B cell (primary cell): ENCODE results near the gene MRPL4. TPM values are rescaled to one million over a fixed set of nuclear protein-coding genes. Genes with fewer than 3 reads are reported as not detected.

Source experiments
- ATAC-seq: fragments of 200-7000 bp; cut with Tn5 transposase; one replicate; pipeline ENCODE4 v1.10.0; 2021; ENCODE audit warnings: low read depth, mild to moderate bottlenecking, moderate number of reproducible peaks, moderate library complexity
- CTCF ChIA-PET: fragments of 350-600 bp; sonication (Branson Sonifier 250); formaldehyde crosslinking; loops from one replicate; lab custom pipeline; 2021; ENCODE audit warnings: antibody characterized with exemption, inconsistent platforms; lab: Charles Lee
- POLR2A ChIA-PET: fragments of 350-600 bp; sonication (Branson Sonifier 250); formaldehyde crosslinking; loops from one replicate; lab custom pipeline; 2021; ENCODE audit warnings: antibody characterized with exemption; lab: Charles Lee
- DNase-seq: peaks from one replicate; pipeline ENCODE4 v3.0.0; 2013
- H2AFZ ChIP-seq: 2 replicates; pipeline ENCODE4 v1.6.1; 2012; ENCODE audit warnings: mild to moderate bottlenecking, low read depth, low read length; ENCODE audit not compliant: insufficient read depth, poor library complexity, severe bottlenecking
- H3K27ac ChIP-seq, 2 donors: 1 replicate in 1 of 2; 2 replicates in 1 of 2; pipeline ENCODE4 v1.5.1; 2012 to 2013; ENCODE audit warnings: low read length in 2 of 2, mild to moderate bottlenecking in 2 of 2, moderate library complexity in 1 of 2
- H3K27me3 ChIP-seq, 4 experiments: fragments of 200-600 bp in 1 of 4; sonication (generic) in 1 of 4; replicated peaks in 1 of 4; 1 replicate in 2 of 4; 2 replicates in 2 of 4; pipeline versions ENCODE4 v1.6.1 to v1.7.0; 2013 to 2016; ENCODE audit warnings: low read length in 3 of 4, mild to moderate bottlenecking in 2 of 4, mixed read lengths in 1 of 4, moderate library complexity in 1 of 4; ENCODE audit not compliant: insufficient read depth in 4 of 4, control insufficient read depth in 3 of 4; ENCODE audit errors: control extremely low read depth in 1 of 4
- H3K36me3 ChIP-seq, 2 experiments: replicated peaks in 1 of 2; 1 replicate in 1 of 2; 2 replicates in 1 of 2; pipeline versions ENCODE4 v1.6.1 to v1.7.1; 2013; ENCODE audit warnings: low read length in 1 of 2; ENCODE audit not compliant: insufficient read depth in 2 of 2, control insufficient read depth in 1 of 2; ENCODE audit errors: control extremely low read depth in 1 of 2, extremely low read depth in 1 of 2
- H3K4me1 ChIP-seq, 2 donors: fragments of 200-600 bp in 1 of 2; sonication (generic) in 1 of 2; 1 replicate in 1 of 2; 2 replicates in 1 of 2; pipeline versions ENCODE4 v1.5.1 to v1.6.1; 2013 to 2017; ENCODE audit warnings: low read length in 2 of 2; ENCODE audit not compliant: control insufficient read depth in 2 of 2, insufficient read depth in 2 of 2
- H3K4me2 ChIP-seq: replicated peaks from 2 replicates; pipeline ENCODE3; 2012; ENCODE audit warnings: mild to moderate bottlenecking, low read depth, low read length; ENCODE audit not compliant: poor library complexity, severe bottlenecking
- H3K4me3 ChIP-seq, 5 experiments: fragments of 200-600 bp in 1 of 5; sonication (generic) in 1 of 5; 1 replicate in 3 of 5; 2 replicates in 2 of 5; pipeline versions ENCODE4 v1.5.1 to v1.7.0; 2011 to 2016; ENCODE audit warnings: low read length in 4 of 5, mild to moderate bottlenecking in 4 of 5, low read depth in 2 of 5, control low read depth in 1 of 5, moderate library complexity in 1 of 5; ENCODE audit not compliant: insufficient read depth in 1 of 5; ENCODE audit errors: control extremely low read depth in 1 of 5, extremely low read depth in 1 of 5
- H3K79me2 ChIP-seq: fragments of 200-600 bp; sonication (generic); one replicate; pipeline ENCODE4 v1.6.0; 2016; ENCODE audit warnings: low read length; ENCODE audit not compliant: control insufficient read depth, insufficient read depth
- H3K9ac ChIP-seq: fragments of 200-600 bp; sonication (generic); 2 replicates; pipeline ENCODE4 v1.6.1; 2017; ENCODE audit warnings: mild to moderate bottlenecking, low read length, moderate library complexity
- H3K9me3 ChIP-seq, 3 donors: one replicate each; pipeline versions ENCODE4 v1.6.1 to v1.7.1; 2013; ENCODE audit warnings: low read length in 2 of 3; ENCODE audit not compliant: control insufficient read depth in 2 of 3, insufficient read depth in 1 of 3; ENCODE audit errors: control extremely low read depth in 1 of 3
- H4K20me1 ChIP-seq: 2 replicates; pipeline ENCODE4 v1.6.0; 2012; ENCODE audit warnings: mild to moderate bottlenecking, low read length; ENCODE audit not compliant: insufficient read depth, control insufficient read depth, poor library complexity, severe bottlenecking
- H3K27ac Mint-ChIP-seq: one replicate; pipeline ENCODE4 v1.8.0; 2021; ENCODE audit warnings: mixed read lengths
- H3K27me3 Mint-ChIP-seq: one replicate; pipeline ENCODE4 v1.8.0; 2021; ENCODE audit warnings: mixed read lengths
- H3K4me1 Mint-ChIP-seq: one replicate; pipeline ENCODE4 v1.8.0; 2021; ENCODE audit warnings: mixed read lengths
- H3K4me3 Mint-ChIP-seq: one replicate; pipeline ENCODE4 v1.8.0; 2021; ENCODE audit warnings: mixed read lengths
- H3K9me3 Mint-ChIP-seq: one replicate; pipeline ENCODE4 v1.8.0; 2022; ENCODE audit warnings: mixed read lengths; ENCODE audit not compliant: insufficient read depth
- CTCF ChIP-seq: fragments of 200-600 bp; IDR thresholded peaks from one replicate; pipeline ENCODE4 v1.8.0; 2022; ENCODE audit warnings: antibody characterized with exemption, mild to moderate bottlenecking
- EZH2 ChIP-seq: IDR thresholded peaks from 2 replicates; pipeline ENCODE4 v1.6.1; 2012; ENCODE audit warnings: borderline replicate concordance, low read depth, mild to moderate bottlenecking, moderate library complexity, low read length; ENCODE audit not compliant: insufficient read depth, poor library complexity, severe bottlenecking
- WGBS: methylation state at CpG from one replicate; pipeline ENCODE4 v1.1.5; 2013; ENCODE audit warnings: missing lambda C conversion rate; ENCODE audit not compliant: insufficient coverage; 5-methylcytosine and 5-hydroxymethylcytosine counted together
- intact Hi-C: fragments of 100-400 bp; cut with micrococcal nuclease; formaldehyde crosslinking; loops from one replicate; pipeline ENCODE4 v1.10.0; 2022
- polyA plus RNA-seq: library from polyadenylated mRNA; depleted of rRNA; stranded (reverse); fragments of >200 nt; gene quantifications from 2 replicates; pipeline ENCODE4 v1.2.3, GENCODE V29; 2012
- total RNA-seq, 2 donors: library from RNA; stranded (reverse); fragments of 120-200 nt in 1 of 2; gene quantifications; 1 replicate in 1 of 2; 2 replicates in 1 of 2; pipeline versions ENCODE4 v1.2.3 to v1.2.4, GENCODE V29; 2013 to 2022

The MRPL4 gene
- total and polyA plus RNA-seq, 2 donors (not counting 1 experiment from before 2014, with no cell fraction given) = 39.8 to 81.1 TPM

- Histone ChIP-seq H3K36me3 (no peaks in the 10 kb centered on the region), H3K27me3 (no peaks in the 10 kb centered on the region), H3K4me1 (no peaks in the 10 kb centered on the region), H3K9ac (no peak overlapping the region), H3K9me3 (peaks cover 0 to 6% (median 0%) of the 10 kb centered on the region in 3 donors), H3K27ac (no peak overlapping the region), H4K20me1 (no peaks in the 10 kb centered on the region), H3K79me2 (no peaks in the 10 kb centered on the region), H3K4me3 (no peak overlapping the region), H2AFZ (no peak overlapping the region), H3K4me2 (no peak overlapping the region)
- H3K27me3 Mint-ChIP-seq = no peaks in the 10 kb centered on the region
- ChIA-PET CTCF (interaction anchor here (0.8 kb wide), 1 partner anchor 9 kb away, joined by 3 read pairs; no protein-coding TSS in a partner anchor), POLR2A (interaction anchor here (0.7 kb wide), 1 partner anchor 418 kb away, joined by 3 read pairs; no protein-coding TSS in a partner anchor)
- no peak overlapping the region for H3K4me3 Mint-ChIP-seq
- H3K4me1 Mint-ChIP-seq = no peaks in the 10 kb centered on the region
- no peak for DNase-seq
- intact Hi-C loops = no loop called here
- no peak for ATAC-seq
- WGBS = 93% methylated on average over 6 of the region's 6 CpGs
- H3K9me3 Mint-ChIP-seq = no peaks in the 10 kb centered on the region
- no peak overlapping the region for H3K27ac Mint-ChIP-seq
- no peak for TF ChIP-seq CTCF
- TF ChIP-seq EZH2 = no peak
Measured at GRCh38 chr19:10211691-10212090, 40.3 kb upstream of the MRPL4 start.

- Histone ChIP-seq H3K79me2 (no peaks in the 10 kb centered on the region), H3K4me2 (no peak overlapping the region), H2AFZ (no peak overlapping the region), H3K4me3 (no peak overlapping the region), H3K9ac (no peak overlapping the region), H4K20me1 (no peaks in the 10 kb centered on the region), H3K4me1 (peaks cover 4% of the 10 kb centered on the region in 2 donors), H3K27ac (no peak overlapping the region), H3K27me3 (no peaks in the 10 kb centered on the region), H3K36me3 (no peaks in the 10 kb centered on the region), H3K9me3 (no peaks in the 10 kb centered on the region)
- Mint-ChIP-seq H3K27me3 (no peaks in the 10 kb centered on the region), H3K4me1 (peaks cover 5% of the 10 kb centered on the region), H3K9me3 (no peaks in the 10 kb centered on the region), H3K27ac (no peak overlapping the region), H3K4me3 (no peak overlapping the region)
- ChIA-PET CTCF (interaction anchor here (0.6 to 1.9 kb wide), 3 partner anchors 10 to 897 kb away, joined by 3 to 10 read pairs (median 4); no protein-coding TSS in a partner anchor), POLR2A (no interaction called here)
- no peak for TF ChIP-seq EZH2
- TF ChIP-seq CTCF = no peak
- ATAC-seq = no peak
- DNase-seq = no peak
- intact Hi-C loops = loop anchor here (5.0 kb wide), 1 partner anchor 38 kb away; the partner anchor contains the start of gene MRPL4
- WGBS = no CpG with 5 or more reads among the region's 5 CpGs
Measured at GRCh38 chr19:10214784-10215183, 37.2 kb upstream of the MRPL4 start.
